GM18519 (cell line): Measurements from ENCODE around the gene ABCB8.

ENCODE experiments used
- ATAC-seq: cut with Tn5 transposase; IDR thresholded peaks from one replicate; pipeline ENCODE4 v1.9.1; 2021; ENCODE audit warnings: mild to moderate bottlenecking, moderate library complexity; ENCODE audit not compliant: unreplicated experiment, low FRiP score

ABCB8 gene

DNA sequence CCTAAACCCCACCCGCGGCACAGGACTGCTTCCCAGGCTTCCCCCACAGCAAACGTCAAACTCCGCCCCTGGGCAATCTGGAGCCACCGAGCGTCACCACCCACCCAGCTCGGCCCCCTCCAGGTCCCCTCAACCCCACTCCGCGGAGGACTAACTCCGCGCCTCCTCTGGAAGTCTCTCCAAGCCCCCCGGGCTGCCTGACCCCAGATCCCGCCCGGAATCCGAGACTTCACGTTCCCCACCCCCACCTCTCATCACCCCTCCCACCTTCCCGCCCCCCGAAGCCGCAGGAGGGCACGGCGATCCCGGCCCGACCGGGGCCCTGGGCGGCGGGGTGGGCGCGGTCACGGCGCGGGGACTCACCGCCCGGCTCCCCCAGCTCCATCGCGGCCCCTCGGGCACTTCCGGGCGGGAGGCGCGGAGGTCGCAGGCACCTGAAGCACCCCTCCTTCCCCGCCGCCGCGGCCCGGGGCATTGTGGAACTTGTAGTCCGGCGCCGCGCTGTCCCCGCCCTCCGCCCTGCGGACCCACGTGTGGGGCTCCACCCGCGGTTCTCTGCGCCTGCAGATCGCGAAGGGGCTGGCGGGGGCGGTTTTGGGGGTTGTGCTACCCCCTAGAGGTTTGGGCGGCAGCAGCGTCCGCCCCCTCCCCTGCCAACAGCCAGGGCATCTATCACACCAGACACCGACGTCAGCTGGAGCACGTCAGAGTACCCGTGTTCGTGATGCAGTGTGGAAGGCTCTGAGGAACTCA is 55.0 kb downstream of the ABCB8 start, which contains the start of gene TMUB1:
TSS of gene TMUB1 (minus strand) at position 423 of the 753 bp plus-strand sequence. CDS start 930 bp downstream, outside the sequence.
- ATAC-seq = peak; percentile 38

DNA sequence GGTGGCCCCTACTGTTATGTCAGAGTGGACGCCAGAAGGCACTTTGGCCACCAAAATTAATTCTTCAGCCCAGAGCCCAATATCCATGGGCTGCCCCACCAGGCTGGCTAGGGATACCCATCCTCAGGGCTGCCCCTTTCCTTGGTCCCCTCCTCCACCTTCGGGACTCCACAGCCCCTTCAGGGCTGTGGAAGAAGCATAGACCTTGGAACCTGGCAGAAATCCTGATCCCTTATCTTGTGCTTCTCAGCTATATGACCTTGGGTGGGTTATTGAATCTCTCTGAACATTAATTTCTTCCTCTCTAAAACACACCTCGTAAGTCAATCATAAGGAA is 55.5 kb downstream of the ABCB8 start:
- no peak for ATAC-seq

DNA sequence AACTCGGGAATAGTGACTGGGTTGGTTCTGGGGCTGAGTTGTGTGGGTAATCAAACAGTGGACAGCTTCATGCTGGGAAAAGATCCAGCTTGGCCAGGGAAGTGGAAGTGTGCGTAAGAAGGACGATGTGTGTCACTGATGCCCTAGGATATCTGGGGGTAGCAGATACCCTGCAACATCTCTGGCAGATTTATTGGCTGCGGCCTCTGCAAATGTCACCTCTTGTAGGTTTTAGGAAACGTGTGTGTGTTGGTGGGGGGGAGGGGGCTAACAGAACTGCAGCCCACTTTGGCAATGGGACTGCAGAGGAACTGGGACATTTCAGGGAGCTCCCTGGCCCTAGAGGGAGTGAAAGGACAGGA is 57.1 kb downstream of the ABCB8 start:
- no peak for ATAC-seq

DNA sequence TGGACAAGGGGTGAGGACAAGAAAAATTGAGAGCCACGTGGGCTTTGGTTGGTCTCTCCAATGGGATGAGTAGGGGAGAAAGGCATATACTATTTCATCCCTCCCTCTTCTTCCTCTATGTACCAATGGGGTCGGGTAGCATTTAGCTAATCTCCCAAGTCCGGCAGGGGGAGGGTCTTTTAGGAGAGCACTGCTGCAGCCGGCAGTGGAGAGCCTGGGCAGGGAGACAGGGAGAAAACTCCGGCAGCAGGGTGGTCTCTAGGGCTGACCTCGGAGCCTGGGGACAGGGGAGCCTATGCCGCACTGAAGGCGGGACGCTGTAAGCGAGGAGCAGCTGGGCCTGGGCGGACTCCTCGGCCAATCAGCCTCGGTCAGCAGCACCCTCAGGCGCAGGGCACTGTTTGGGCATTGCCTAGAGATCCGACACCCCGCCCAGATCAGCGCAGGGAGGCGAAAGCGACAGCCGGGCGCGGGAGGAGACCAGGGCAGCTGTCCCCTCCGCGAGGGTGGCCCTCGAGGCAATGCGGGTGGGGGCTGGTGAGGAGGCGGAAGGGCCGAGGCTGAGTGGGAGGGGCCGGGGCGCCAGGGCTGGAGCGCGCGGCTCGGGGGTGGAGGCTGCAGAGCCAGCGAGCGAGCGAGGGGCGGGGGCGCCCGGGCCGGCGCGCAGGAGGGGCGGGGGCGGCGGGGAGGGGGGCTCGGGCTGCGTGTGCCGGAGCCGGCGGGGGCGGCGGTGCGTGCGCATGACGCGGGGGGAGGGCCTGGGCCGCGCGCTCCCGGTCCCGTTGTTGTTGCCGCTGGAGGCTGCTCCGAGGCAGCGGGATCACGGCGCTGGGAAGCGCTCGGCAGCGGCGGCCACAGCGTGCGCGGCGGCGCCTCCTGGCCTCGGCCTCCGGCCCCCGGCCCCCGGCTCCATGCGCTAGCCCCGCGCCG is 57.7 kb downstream of the ABCB8 start, which contains the start of gene AGAP3:
TSS of gene AGAP3 (plus strand) at position 785 of the 930 bp plus-strand sequence. CDS start 267 bp downstream, outside the sequence.
- no peak for ATAC-seq

DNA sequence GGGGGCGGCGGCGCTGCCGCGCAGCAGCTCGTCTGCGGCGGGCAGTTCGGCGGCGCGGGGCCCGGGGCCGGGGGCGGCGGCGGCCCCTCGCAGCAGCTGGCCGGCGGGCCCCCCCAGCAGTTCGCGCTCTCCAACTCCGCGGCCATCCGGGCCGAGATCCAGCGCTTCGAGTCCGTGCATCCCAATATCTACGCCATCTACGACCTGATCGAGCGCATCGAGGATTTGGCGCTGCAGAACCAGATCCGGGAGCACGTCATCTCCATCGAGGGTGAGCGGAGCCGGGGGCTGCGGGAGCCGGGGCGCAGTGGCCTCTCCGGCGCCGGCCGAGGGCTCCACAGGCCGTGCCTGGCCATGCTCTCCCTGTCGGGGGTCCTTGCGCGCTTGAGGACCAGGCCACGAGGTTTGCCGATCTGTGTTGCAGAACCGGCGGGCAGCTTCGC is 58.6 kb downstream of the ABCB8 start:
- no peak for ATAC-seq

DNA sequence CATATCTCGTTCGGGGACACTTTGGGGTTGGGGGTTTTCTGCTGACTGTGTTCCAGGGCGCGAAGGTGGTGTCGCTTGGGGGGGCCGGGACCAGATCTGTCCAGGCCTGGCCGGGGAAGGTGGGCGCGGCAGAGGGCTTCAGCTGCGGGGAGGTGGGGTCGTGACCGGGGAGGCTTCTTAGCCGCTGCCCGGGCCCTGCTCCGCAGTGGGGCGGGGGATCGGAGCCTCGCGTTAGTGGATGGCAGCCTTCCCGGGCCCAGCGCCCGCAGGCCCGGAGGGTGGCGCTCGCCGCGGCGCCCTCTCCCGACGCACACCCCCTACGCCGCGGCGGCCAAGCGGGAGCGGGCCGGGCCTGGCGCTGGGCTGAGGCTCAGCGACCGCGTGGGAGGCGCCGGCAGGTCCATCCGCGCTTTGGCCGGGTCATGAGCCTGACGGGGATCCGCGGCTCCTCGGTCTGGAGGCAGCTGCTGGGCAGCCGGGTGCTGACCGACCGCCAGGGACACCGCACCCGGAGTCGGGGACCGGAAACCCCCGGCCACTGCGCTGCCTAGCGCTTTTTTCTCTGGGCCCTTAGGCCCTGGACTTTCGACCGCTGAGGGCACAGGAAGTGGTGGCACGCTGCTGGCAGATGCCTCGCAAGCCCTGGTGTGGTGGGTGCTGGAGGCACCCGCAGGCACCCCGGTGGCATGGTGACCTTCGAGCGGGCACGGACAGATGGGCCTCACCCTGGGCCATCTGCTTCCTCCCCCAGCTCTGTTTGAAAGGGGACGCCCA is 59.2 kb downstream of the ABCB8 start:
- no peak for ATAC-seq

DNA sequence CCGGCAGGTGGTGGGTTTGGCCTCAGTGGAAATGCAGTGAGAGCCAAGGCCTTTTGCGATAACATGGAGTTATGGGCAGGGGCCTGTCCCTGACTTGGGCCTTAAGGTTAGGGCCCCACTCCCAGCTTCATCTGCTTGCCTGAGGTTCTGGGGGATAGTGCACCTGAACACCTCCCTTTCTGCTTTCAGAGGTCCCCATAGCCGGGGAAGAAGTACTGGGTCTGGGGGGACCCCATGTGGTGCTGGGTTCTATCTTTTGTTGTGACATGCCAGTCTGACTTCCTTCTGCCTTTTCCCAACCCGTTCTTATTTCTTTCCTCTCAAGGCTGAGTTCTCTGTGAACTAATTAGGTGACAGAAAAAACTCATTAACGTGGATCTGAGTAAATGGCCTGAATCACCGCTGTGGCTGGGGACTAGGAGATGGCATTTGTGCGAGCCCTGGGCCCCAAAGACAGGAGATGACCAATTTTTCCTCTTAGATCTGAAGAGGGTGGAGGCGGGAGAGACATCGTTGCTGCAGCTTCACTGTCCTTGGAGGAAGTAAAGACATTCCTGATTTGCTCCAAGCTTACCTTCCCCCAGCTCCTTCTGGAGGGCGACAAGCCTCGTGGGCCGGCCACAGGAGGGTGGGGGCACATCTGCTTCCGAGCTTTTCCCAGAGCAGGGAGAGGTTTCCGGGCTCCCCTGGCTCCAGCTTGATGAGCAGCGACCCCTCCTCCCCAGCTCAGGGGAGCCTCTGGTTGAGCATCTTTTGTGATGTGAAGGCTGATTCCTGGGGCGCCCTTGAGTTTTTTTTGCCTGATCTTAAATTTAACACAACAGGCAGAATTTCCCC is 60.0 kb downstream of the ABCB8 start:
- ATAC-seq = no peak

DNA sequence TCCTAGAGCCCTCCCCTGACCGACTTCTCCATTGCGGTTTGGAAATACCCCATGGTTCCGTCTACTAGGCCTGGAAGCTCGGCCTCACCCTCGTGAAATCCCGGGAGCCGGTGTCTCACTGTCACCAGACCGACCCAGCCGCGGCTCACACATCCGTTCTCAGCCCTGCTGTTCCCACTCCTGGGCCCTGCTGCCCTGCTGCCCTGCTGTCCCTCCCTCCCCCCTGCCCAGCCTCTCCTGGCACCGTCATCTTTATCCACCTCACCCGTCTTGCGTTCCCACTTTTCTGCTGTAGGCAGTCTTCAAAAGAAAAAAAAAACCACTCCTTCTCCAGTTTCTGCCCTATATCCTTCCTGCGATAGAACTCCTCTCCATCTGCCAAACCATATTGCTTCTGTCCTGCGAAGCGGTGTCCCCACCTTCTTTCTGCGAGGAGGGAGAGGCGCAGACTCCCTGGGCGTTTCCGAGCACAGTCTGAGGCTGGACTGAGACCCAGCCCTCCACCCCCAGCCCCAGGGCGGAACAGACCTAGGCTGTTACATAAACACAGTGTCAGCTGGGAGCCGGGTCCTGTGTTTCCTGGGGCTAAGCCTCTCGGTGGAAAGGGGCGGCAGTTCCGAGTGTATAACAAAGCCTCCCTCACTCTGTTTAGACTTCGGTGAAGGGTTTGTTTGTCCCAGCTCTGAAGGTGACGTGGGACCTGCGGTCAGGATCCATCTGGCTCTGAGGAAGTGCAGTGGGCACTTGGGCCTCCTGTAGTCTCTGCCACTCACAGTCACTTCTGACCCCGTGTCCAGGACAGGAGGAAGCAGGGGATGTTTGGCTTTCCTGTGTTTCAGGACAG is 60.8 kb downstream of the ABCB8 start:
- ATAC-seq = no peak

DNA sequence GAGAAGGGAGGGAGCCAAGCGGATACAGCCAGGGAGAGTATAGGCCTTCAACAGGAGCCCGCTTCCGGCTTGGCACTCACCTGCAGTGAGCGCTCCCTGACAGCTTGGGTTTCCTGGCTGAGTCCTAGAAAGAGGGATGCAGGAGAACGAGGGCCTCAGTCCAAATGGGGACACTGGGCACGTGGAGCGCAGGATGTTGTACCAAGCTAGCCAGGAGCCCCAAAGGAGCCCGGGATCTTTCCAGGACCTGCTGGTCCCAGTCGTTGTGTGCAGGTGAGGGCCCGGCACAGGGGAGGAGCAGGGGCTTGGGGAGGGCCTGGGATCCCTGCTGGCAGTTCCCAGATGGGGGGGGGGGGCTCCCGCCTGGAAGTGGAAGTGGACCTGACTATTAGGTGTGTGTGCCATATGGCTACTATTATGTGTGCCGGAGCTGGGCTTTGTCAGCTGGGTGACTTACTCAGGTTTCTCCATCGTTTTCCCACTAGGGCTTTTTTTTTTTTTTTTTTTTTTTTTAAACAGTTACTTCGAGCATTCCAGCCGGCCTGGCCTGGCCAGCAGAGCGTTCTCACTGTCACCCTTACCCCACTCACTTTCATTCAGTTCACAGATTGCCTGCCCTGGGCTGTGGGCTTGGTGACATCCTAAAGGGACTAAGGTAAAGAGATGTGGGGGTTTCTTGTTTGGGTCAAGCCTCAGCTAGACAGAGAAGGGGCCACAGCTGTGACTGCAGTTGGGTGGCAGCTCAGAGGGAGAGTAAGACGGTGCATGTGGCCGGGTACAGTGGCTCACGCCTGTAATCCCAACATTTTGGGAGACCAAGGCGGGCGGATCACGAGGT is 61.9 kb downstream of the ABCB8 start:
- no peak for ATAC-seq

DNA sequence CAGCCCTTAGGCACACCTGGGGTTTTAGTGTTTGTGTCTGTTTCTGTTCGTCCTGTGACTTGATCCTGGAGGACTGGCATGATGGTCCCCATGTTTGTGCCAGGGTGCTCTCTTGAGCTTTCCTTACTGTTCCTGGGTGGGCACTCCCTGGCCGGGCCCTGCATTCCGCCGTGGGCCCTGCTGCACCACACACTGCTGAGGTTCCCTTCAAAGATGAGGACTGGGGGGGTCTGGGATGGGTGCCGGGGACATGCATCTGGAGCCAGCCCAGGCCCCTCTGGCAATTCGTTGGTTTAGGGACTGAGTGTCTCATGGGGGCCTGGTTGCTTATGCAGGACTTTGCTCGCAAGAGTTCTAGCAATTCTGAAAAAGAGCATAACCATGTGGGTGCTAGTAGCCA is 62.8 kb downstream of the ABCB8 start:
- ATAC-seq = no peak

DNA sequence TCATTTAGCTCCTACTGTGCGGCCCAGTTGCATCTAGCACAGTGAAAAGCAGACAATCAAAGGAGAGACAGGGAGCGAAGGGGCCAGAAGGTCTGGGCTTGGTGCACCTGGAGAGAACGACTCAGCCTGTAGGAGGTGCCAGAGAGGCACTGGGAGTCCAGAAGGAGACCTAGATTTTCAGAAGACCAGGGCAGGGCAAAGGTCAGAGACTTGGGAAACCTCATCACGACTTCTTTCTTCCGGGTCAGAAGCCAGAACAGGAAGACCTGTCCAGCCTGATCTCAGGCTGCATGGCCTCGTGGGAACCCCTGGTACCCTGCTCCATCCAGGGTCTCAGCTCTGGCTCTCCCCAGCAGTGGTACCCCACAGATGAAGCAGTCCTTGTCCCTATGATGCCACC is 63.2 kb downstream of the ABCB8 start:
- no peak for ATAC-seq

DNA sequence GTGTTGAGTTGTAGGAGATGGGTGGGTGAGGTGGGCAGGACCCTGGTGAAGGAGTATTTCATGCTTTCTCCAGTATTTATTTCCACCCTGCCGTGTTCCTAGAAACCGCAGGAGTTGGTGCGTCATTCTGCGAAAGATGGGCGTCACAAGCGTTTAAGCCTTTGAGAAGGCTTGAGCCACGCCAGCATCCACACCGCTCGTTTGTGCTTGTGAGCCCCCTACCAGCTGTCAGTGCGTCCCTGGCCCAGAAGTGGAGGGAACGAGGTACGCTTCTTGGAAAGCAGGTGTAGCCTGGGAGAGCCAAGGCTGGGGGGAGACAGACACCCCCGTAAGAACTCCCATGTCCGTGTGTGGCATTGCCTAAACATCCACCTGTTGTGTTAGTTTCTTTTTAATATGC is 63.7 kb downstream of the ABCB8 start:
- ATAC-seq = no peak

DNA sequence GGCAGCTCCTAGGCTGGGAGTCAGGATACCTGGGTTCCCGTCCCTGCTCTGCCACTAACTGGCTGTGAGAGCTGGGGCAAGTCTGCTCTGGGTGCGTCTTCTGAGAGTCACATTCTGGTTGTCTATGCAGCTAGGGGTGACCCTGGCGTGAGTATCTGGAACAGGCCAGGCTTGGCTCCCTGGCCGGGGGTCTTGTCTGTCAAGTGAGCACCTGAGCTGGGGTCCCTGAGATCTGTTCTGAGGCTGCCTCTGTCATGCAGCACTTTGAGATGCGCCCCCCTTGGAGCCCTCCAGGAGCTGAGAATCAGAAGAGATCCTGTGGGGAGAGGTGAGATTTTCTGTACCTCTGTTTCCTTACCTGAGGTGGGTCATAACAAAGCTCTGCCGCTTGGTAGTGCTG is 65.5 kb downstream of the ABCB8 start:
- ATAC-seq = no peak

DNA sequence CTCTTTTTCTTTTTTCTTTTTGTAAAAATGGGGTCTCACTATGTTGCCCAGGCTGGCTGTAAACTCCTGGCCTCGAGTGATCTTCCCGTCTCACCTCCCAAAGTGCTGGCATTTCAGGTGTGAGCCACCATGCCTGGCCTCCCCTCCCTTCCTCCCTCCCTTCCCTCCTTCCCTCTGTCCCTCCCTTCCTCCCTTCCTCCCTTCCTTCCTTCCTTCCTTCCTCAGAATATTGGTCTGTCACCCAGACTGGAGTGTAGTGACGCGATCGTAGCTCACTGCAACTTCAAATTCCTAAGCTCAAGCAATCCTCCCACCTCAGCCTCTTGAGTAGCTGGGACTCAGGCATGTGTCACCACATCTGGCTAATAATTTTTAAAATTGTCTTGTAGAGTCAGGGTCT is 66.4 kb downstream of the ABCB8 start:
- no peak for ATAC-seq

DNA sequence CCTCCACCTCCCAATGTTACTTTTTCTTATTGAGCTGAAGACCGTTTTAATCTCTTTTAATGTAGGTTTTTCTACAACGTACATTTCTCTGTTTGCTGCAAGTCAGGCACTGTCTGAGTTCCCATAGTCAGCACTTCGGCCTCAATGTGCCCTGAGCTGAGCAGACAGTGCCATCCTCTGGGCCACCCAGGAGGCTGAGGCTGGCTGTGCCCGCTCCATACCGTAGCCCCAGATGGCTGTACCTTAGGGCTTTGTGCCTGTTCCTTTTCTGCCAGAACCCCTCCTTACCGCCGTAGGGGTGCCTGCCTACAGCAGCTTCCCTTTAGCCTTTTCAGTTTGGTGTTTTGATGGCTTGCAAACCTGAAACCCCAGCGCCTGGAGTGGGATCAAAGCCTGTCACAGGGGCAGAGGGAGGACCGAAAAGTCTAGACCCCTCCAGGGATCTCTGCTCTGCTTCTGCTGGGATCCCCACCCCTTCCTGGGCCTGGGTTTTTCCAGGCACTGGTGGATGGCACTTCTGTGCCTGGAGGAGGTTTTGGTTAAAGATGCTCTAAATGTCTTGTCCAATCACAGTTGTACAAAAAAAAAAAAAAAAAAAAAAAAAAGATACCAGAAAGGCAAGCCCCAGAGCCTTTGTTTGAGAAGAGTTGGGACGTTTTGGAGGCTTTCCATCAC is 67.0 kb downstream of the ABCB8 start:
- ATAC-seq = no peak

DNA sequence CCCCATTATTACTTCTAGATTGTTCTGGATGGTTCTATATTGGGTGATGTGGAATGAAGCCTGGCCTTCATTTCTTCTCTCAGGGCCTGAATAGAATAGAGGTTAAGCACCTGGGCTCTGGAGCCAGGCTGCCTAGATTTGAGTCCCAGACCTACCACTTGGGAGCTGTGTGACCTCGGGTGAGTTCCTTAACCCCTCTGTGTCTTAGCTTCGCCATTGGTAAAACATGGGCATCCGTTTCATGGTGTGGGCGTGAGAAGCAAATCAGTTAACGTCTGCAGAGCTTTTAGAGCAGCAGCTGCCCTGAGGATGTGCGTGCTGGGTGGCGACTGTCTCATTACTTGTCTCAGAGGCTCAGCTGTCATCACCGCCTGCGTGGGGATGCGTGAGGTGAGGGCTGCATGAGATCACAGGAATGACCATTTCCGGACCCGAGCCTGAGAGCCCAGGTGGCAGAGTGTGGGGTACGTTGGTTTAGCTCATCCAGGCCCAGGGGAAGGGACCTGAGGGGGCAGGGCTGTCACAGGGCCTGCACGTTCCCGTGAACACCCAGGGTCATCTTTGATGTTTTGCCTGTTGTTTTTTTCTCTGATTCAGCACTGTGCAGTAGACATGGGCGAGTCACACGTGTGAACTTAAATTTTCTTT is 67.7 kb downstream of the ABCB8 start:
- no peak for ATAC-seq
